GM12878 (cell line): ENCODE results near the gene NPY2R. TPM values are rescaled to one million over a fixed set of nuclear protein-coding genes. Genes with fewer than 3 reads are reported as not detected.

Experiments used
- ATAC-seq: fragments of 200-7000 bp; cut with Tn5 transposase; 3 replicates; pipeline ENCODE4 v1.9.1; 2020; ENCODE audit warnings: mild to moderate bottlenecking, moderate library complexity
- BruUV-seq: library from RNA; stranded (reverse); fragments of 400-500 nt; replicated peaks from 2 replicates; lab custom pipeline; 2021; lab: Mats Ljungman, UMichigan
- CTCF ChIA-PET: fragments of 300-600 bp; sonication (Branson Sonifier 250); formaldehyde crosslinking; extraction: SDS; loops from one replicate; lab custom pipeline; 2021; ENCODE audit warnings: inconsistent platforms; lab: Yijun Ruan, JAX
- POLR2A ChIA-PET: fragments of 350-600 bp; formaldehyde crosslinking; extraction: SDS; loops from one replicate; lab custom pipeline; 2021; ENCODE audit warnings: inconsistent platforms; lab: Charles Lee
- RAD21 ChIA-PET: fragments of 300-600 bp; sonication (Branson Sonifier 250); formaldehyde crosslinking; loops from one replicate; lab custom pipeline; 2023; ENCODE audit warnings: antibody characterized with exemption; ENCODE audit not compliant: unreplicated experiment; lab: Charles Lee
- SMC1A ChIA-PET: fragments of 300-600 bp; sonication (Branson Sonifier 250); formaldehyde crosslinking; loops from one replicate; lab custom pipeline; 2023; ENCODE audit not compliant: unreplicated experiment, uncharacterized antibody; lab: Charles Lee
- DNase-seq: peaks from one replicate; pipeline ENCODE4 v3.0.0-alpha.2; 2011; ENCODE audit warnings: low read depth, low spot score
- FAIRE-seq: peaks from 3 replicates; lab custom pipeline; 2011; peaks lifted over from hg19 to GRCh38; lab: Jason Lieb, UNC
- H2AFZ ChIP-seq: 2 replicates; pipeline ENCODE4 v1.6.0; 2011; ENCODE audit warnings: low read depth, low read length, control low read depth; ENCODE audit not compliant: control insufficient read depth
- H3K27ac ChIP-seq: 2 replicates; pipeline ENCODE4 v1.5.1; 2011; ENCODE audit warnings: control low read depth; ENCODE audit not compliant: control insufficient read depth, insufficient read depth
- H3K27me3 ChIP-seq, 2 experiments: replicated peaks in 1 of 2; 2 replicates each; pipeline versions ENCODE4 v1.6.0 to v1.6.1; 2011; ENCODE audit warnings: low read length in 1 of 2; ENCODE audit not compliant: control insufficient read depth in 2 of 2, insufficient read depth in 2 of 2
- H3K36me3 ChIP-seq, 2 experiments: 2 replicates each; pipeline ENCODE4 v1.5.1; 2011; ENCODE audit warnings: low read length in 1 of 2; ENCODE audit not compliant: control insufficient read depth in 2 of 2, insufficient read depth in 2 of 2
- H3K4me1 ChIP-seq: 2 replicates; pipeline ENCODE4 v1.6.1; 2011; ENCODE audit warnings: mild to moderate bottlenecking, low read length, moderate library complexity, mixed read lengths; ENCODE audit not compliant: control insufficient read depth, insufficient read depth
- H3K4me2 ChIP-seq: 2 replicates; pipeline ENCODE4 v1.6.0; 2011; ENCODE audit warnings: control low read depth; ENCODE audit not compliant: control insufficient read depth, insufficient read depth
- H3K4me3 ChIP-seq: fragments of 200-600 bp; sonication (generic); 2 replicates; pipeline ENCODE4 v1.5.1; 2016
- H3K79me2 ChIP-seq: 2 replicates; pipeline ENCODE4 v1.6.0; 2011; ENCODE audit warnings: low read length; ENCODE audit not compliant: control insufficient read depth, insufficient read depth
- H3K9ac ChIP-seq: 2 replicates; pipeline ENCODE4 v1.8.0; 2011; ENCODE audit warnings: low read length, control low read depth, mixed read lengths; ENCODE audit not compliant: control insufficient read depth, insufficient read depth
- H3K9me3 ChIP-seq: replicated peaks from 3 replicates; pipeline ENCODE4 v1.5.1; 2011; ENCODE audit warnings: mild to moderate bottlenecking, low read length; ENCODE audit not compliant: control insufficient read depth, insufficient read depth
- H4K20me1 ChIP-seq: 2 replicates; pipeline ENCODE4 v1.6.0; 2011; ENCODE audit not compliant: control insufficient read depth, insufficient read depth
- BACH1 ChIP-seq: fragments of 450-650 bp; IDR thresholded peaks from 2 replicates; pipeline ENCODE4 v1.6.1; 2017; ENCODE audit warnings: mild to moderate bottlenecking, borderline replicate concordance
- CHD4 ChIP-seq: fragments of 200-600 bp; sonication (generic); IDR thresholded peaks from 2 replicates; pipeline ENCODE4 v1.6.1; 2016; ENCODE audit warnings: mild to moderate bottlenecking
- E4F1 ChIP-seq: fragments of 450-650 bp; IDR thresholded peaks from 2 replicates; pipeline ENCODE4 v1.6.1; 2018; ENCODE audit warnings: borderline replicate concordance, mild to moderate bottlenecking; ENCODE audit not compliant: partially characterized antibody
- JUNB ChIP-seq: IDR thresholded peaks from 2 replicates; pipeline ENCODE4 v1.6.1; 2016; ENCODE audit warnings: antibody characterized with exemption, mild to moderate bottlenecking
- KDM1A ChIP-seq: fragments of 200-600 bp; sonication (generic); IDR thresholded peaks from 2 replicates; pipeline ENCODE4 v1.6.1; 2016; ENCODE audit warnings: borderline replicate concordance
- PAX8 ChIP-seq: fragments of 450-650 bp; IDR thresholded peaks from 2 replicates; pipeline ENCODE4 v1.6.1; 2017; ENCODE audit warnings: mild to moderate bottlenecking, moderate library complexity
- POLR2A ChIP-seq: IDR thresholded peaks from 2 replicates; pipeline ENCODE4 v1.6.1; 2011; ENCODE audit warnings: low read depth, mild to moderate bottlenecking, low read length
- REST ChIP-seq: IDR thresholded peaks from 2 replicates; pipeline ENCODE4 v1.6.1; 2012; ENCODE audit warnings: mild to moderate bottlenecking, low read depth, low read length
- TAF1 ChIP-seq: IDR thresholded peaks from 2 replicates; pipeline ENCODE4 v1.6.1; 2011; ENCODE audit warnings: mild to moderate bottlenecking, low read depth, low read length, borderline replicate concordance
- ZBTB4 ChIP-seq: fragments of 450-650 bp; formaldehyde crosslinking; IDR thresholded peaks from 2 replicates; pipeline ENCODE4 v1.4.0; 2022; ENCODE audit warnings: mild to moderate bottlenecking, moderate library complexity
- WGBS: methylation state at CpG from one replicate; pipeline ENCODE4 v1.1.6; 2016; ENCODE audit warnings: low lambda C conversion rate; ENCODE audit not compliant: insufficient replicate concordance, insufficient coverage; ENCODE audit errors: missing lambda C conversion rate; 5-methylcytosine and 5-hydroxymethylcytosine counted together
- in situ Hi-C: fragments of 300-500 bp; cut with MboI; formaldehyde crosslinking; loops from 9 replicates; pipeline ENCODE4 v1.14.3; 2018; ENCODE audit warnings: mixed read lengths
- intact Hi-C: fragments of 100-400 bp; cut with micrococcal nuclease; formaldehyde crosslinking; loops from one replicate; pipeline ENCODE4 v1.14.2; 2022; ENCODE audit not compliant: unreplicated experiment
- polyA plus RNA-seq, 11 experiments: library from polyadenylated mRNA; depleted of rRNA in 4 of 11; unstranded in 6 of 11; stranded (reverse) in 5 of 11; fragments of >200 nt; fragmentation: Nextera tagmentation in 4 of 11; fragmentation: Illumina TruSeq in 1 of 11; extraction: Ambion mirVana in 4 of 11; extraction: Trizol in 1 of 11; gene quantifications; 1 replicate in 1 of 11; 2 replicates in 10 of 11; pipeline versions ENCODE4 v1.2.1 to v1.2.3, GENCODE V29; 2011 to 2016; ENCODE audit warnings: inconsistent platforms in 2 of 11, missing spikeins in 2 of 11, low read depth in 1 of 11
- total RNA-seq, 4 experiments: library from RNA; depleted of rRNA in 3 of 4; stranded (reverse); fragments of >200 nt in 3 of 4; fragmentation: Illumina TruSeq in 1 of 4; extraction: Trizol in 1 of 4; gene quantifications; 2 replicates each; pipeline versions ENCODE4 v1.2.1 to v1.2.3, GENCODE V29; 2013 to 2021

Gene NPY2R
- total and polyA plus RNA-seq, 10 of the 15 experiments (the other 5 are each of a cell fraction or from before 2014, with no cell fraction given), result not detected

- no peak overlapping the region for H3K27ac ChIP-seq
- ChIA-PET RAD21 (no interaction called here), POLR2A (no interaction called here)
- no peaks in the 10 kb centered on the region for H3K36me3 ChIP-seq
- H3K4me1 ChIP-seq, result no peaks in the 10 kb centered on the region
- H2AFZ ChIP-seq, result no peak overlapping the region
- FAIRE-seq, result no peak
- no peaks in the 10 kb centered on the region for H3K27me3 ChIP-seq
- intact Hi-C loops, result no loop called here
- TF ChIP-seq JUNB (no peak), BACH1 (no peak), KDM1A (no peak)
- TF ChIP-seq, all 136 proteins: peak for 0
- H3K4me2 ChIP-seq, result no peak overlapping the region
- no peak for ATAC-seq
- in situ Hi-C loops, result no loop called here
- H3K9me3 ChIP-seq, result no peaks in the 10 kb centered on the region
- BruUV-seq, result no TSS peak
- ChIA-PET SMC1A (no interaction called here), CTCF (no interaction called here)
- H3K4me3 ChIP-seq, result no peak overlapping the region
- DNase-seq, result no peak
- H3K79me2 ChIP-seq, result no peaks in the 10 kb centered on the region
- H4K20me1 ChIP-seq, result no peaks in the 10 kb centered on the region
- H3K9ac ChIP-seq, result no peak overlapping the region
Observed at GRCh38 chr4:155241664-155242063, 33.2 kb downstream of the NPY2R start.

GRCh38 chr4:155245105-155245504 is 36.7 kb downstream of the NPY2R start:
- no peaks in the 10 kb centered on the region for H3K27me3 ChIP-seq
- H3K4me1 ChIP-seq, result no peaks in the 10 kb centered on the region
- RAD21 ChIA-PET, result no interaction called here
- no peaks in the 10 kb centered on the region for H3K9me3 ChIP-seq
- FAIRE-seq (no peak), ATAC-seq (no peak), DNase-seq (no peak)
- SMC1A ChIA-PET, result no interaction called here
- intact Hi-C loops, result no loop called here
- POLR2A ChIA-PET, result no interaction called here
- H3K27ac ChIP-seq, result no peak overlapping the region
- no TSS peak for BruUV-seq
- no peaks in the 10 kb centered on the region for H3K79me2 ChIP-seq
- H3K4me3 ChIP-seq, result no peak overlapping the region
- TF ChIP-seq ZBTB4 (no peak), E4F1 (no peak), CHD4 (no peak), PAX8 (no peak), POLR2A (no peak), TAF1 (no peak), REST (no peak)
- WGBS, result 3% methylated on average over 4 of the region's 4 CpGs
- no peaks in the 10 kb centered on the region for H4K20me1 ChIP-seq
- no peak overlapping the region for H3K9ac ChIP-seq
- no peak overlapping the region for H3K4me2 ChIP-seq
- CTCF ChIA-PET, result no interaction called here
- H3K36me3 ChIP-seq, result no peaks in the 10 kb centered on the region
- in situ Hi-C loops, result no loop called here
- H2AFZ ChIP-seq, result no peak overlapping the region
